Activated naive CD4-positive, alpha-beta T cell treated with anti-CD3 and anti-CD28 coated beads for 36 hours (primary cell): ENCODE data around the gene MSH5. TPM values are rescaled to one million over a fixed set of nuclear protein-coding genes. Genes with fewer than 3 reads are reported as not detected.
"Not testable (repeated sequence)": the region's sequence is repeated elsewhere in the genome, so short reads cannot be mapped to it uniquely, and the experiment has no call there.

Experiments used
- CTCF ChIA-PET: fragments of 350-600 bp; sonication (Branson Sonifier 250); formaldehyde crosslinking; loops from one replicate; lab custom pipeline; 2021; ENCODE audit warnings: antibody characterized with exemption; lab: Charles Lee
- DNase-seq: peaks from one replicate; pipeline ENCODE4 v3.0.0-alpha.2; 2020
- H3K27ac Mint-ChIP-seq: one replicate; pipeline ENCODE4 v1.8.0; 2021; ENCODE audit warnings: mild to moderate bottlenecking, mixed read lengths
- H3K27me3 Mint-ChIP-seq: one replicate; pipeline ENCODE4 v1.8.0; 2021; ENCODE audit warnings: low read depth, mixed read lengths
- H3K36me3 Mint-ChIP-seq: one replicate; pipeline ENCODE4 v1.8.0; 2021; ENCODE audit warnings: low read depth, mixed read lengths
- H3K4me1 Mint-ChIP-seq: one replicate; pipeline ENCODE4 v1.8.0; 2021; ENCODE audit warnings: low read depth, mixed read lengths
- H3K4me3 Mint-ChIP-seq: one replicate; pipeline ENCODE4 v1.8.0; 2021; ENCODE audit warnings: mild to moderate bottlenecking, moderate library complexity, mixed read lengths
- H3K9me3 Mint-ChIP-seq: one replicate; pipeline ENCODE4 v1.8.0; 2021; ENCODE audit warnings: mixed read lengths
- intact Hi-C: fragments of 100-400 bp; cut with micrococcal nuclease; formaldehyde crosslinking; loops from one replicate; pipeline ENCODE4 v1.15.1; 2023
- total RNA-seq, 2 experiments: library from RNA; stranded (reverse); gene quantifications; one replicate each; pipeline ENCODE4 v1.2.3, GENCODE V29; 2021

Gene MSH5
- total RNA-seq, 2 experiments from 2014 or later = 101 to 105 TPM

GRCh38 chr6:31702819-31703716 lies 36.7 kb upstream of the MSH5 start, which contains the start of gene ABHD16A:
ABHD16A (minus strand) TSS chr6:31703324; CDS start chr6:31703281, 43 bp downstream.
- Mint-ChIP-seq H3K9me3 (no peaks in the 10 kb centered on the region), H3K27me3 (no peaks in the 10 kb centered on the region), H3K27ac (peak within 1 kb of the TSS; percentile 97), H3K36me3 (peaks cover 5% of the 10 kb centered on the region), H3K4me3 (peak within 1 kb of the TSS; percentile 99), H3K4me1 (peaks cover 21% of the 10 kb centered on the region)
- intact Hi-C loops = loop anchor here (1.0 kb wide), 9 partner anchors 35 to 475 kb away; partner anchors contain the start of genes ATF6B, BAG6, NFKBIL1 and PRRC2A
- DNase-seq = peak; percentile 99
- CTCF ChIA-PET = interaction anchor here (0.8 to 1.1 kb wide), 4 partner anchors 22 to 127 kb away, joined by 3 to 5 read pairs (median 4); partner anchors contain the start of gene LY6G5C

- Mint-ChIP-seq H3K27me3 (no peaks in the 10 kb centered on the region), H3K4me3 (no peak overlapping the region), H3K9me3 (no peaks in the 10 kb centered on the region), H3K36me3 (peaks cover 5% of the 10 kb centered on the region), H3K4me1 (peaks cover 18% of the 10 kb centered on the region), H3K27ac (no peak overlapping the region)
- CTCF ChIA-PET = interaction anchor here (1.1 kb wide), 1 partner anchor 33 kb away, joined by 3 read pairs; no protein-coding TSS in a partner anchor
- no peak for DNase-seq
- intact Hi-C loops = no loop called here
Measured at GRCh38 chr6:31705931-31706330, 33.9 kb upstream of the MSH5 start.

GRCh38 chr6:31706599-31706998 lies 33.2 kb upstream of the MSH5 start, which contains the start of gene LY6G6F:
LY6G6F (plus strand) TSS chr6:31706866; CDS start chr6:31706907, 41 bp downstream.
- H3K36me3 Mint-ChIP-seq = peaks cover 5% of the 10 kb centered on the region
- H3K4me1 Mint-ChIP-seq = peaks cover 16% of the 10 kb centered on the region
- H3K4me3 Mint-ChIP-seq = no peak within 1 kb of the TSS
- DNase-seq = no peak
- CTCF ChIA-PET = interaction anchor here (1.1 kb wide), 1 partner anchor 32 kb away, joined by 3 read pairs; no protein-coding TSS in a partner anchor
- intact Hi-C loops = no loop called here
- H3K27me3 Mint-ChIP-seq = no peaks in the 10 kb centered on the region
- H3K27ac Mint-ChIP-seq = no peak within 1 kb of the TSS
- no peaks in the 10 kb centered on the region for H3K9me3 Mint-ChIP-seq

GRCh38 chr6:31707701-31708100 lies 32.1 kb upstream of the MSH5 start:
- Mint-ChIP-seq H3K27ac (no peak overlapping the region), H3K4me3 (no peak overlapping the region), H3K36me3 (no peaks in the 10 kb centered on the region), H3K4me1 (peaks cover 8% of the 10 kb centered on the region), H3K27me3 (no peaks in the 10 kb centered on the region), H3K9me3 (no peaks in the 10 kb centered on the region)
- no peak for DNase-seq
- CTCF ChIA-PET = no interaction called here
- intact Hi-C loops = no loop called here

- Mint-ChIP-seq H3K9me3 (no peaks in the 10 kb centered on the region), H3K27ac (no peak overlapping the region), H3K36me3 (no peaks in the 10 kb centered on the region), H3K4me1 (peaks cover 8% of the 10 kb centered on the region), H3K27me3 (no peaks in the 10 kb centered on the region), H3K4me3 (no peak overlapping the region)
- no peak for DNase-seq
- CTCF ChIA-PET = no interaction called here
- intact Hi-C loops = no loop called here
Measured at GRCh38 chr6:31708224-31708623, 31.6 kb upstream of the MSH5 start.

- H3K27ac Mint-ChIP-seq, H3K27me3 Mint-ChIP-seq, H3K9me3 Mint-ChIP-seq, H3K4me1 Mint-ChIP-seq, H3K36me3 Mint-ChIP-seq, DNase-seq, intact Hi-C loops, H3K4me3 Mint-ChIP-seq: not testable (repeated sequence)
- CTCF ChIA-PET = interaction anchor here (0.6 kb wide), 1 partner anchor 243 kb away, joined by 3 read pairs; no protein-coding TSS in a partner anchor
Measured at GRCh38 chr6:31709157-31709556, 30.6 kb upstream of the MSH5 start.

- H3K36me3 Mint-ChIP-seq = no peaks in the 10 kb centered on the region
- CTCF ChIA-PET = interaction anchor here (0.6 to 1.1 kb wide), 4 partner anchors 19 to 1653 kb away, joined by 3 to 4 read pairs (median 3); no protein-coding TSS in a partner anchor
Measured at GRCh38 chr6:31710523-31711219, 29.1 kb upstream of the MSH5 start.

GRCh38 chr6:31711233-31711632 lies 28.6 kb upstream of the MSH5 start:
- Mint-ChIP-seq H3K4me3 (no peak overlapping the region), H3K4me1 (peaks cover 8% of the 10 kb centered on the region), H3K36me3 (no peaks in the 10 kb centered on the region), H3K27ac (no peak overlapping the region), H3K27me3 (no peaks in the 10 kb centered on the region), H3K9me3 (no peaks in the 10 kb centered on the region)
- intact Hi-C loops = no loop called here
- CTCF ChIA-PET = interaction anchor here (0.6 to 1.1 kb wide), 4 partner anchors 20 to 172 kb away, joined by 3 to 4 read pairs (median 3); no protein-coding TSS in a partner anchor
- DNase-seq = no peak

More at GRCh38 chr6:31710523-31711219, 29.1 kb upstream of the MSH5 start:
- H3K4me1 Mint-ChIP-seq = peaks cover 8% of the 10 kb centered on the region
- H3K4me3 Mint-ChIP-seq = no peak overlapping the region
- no peak overlapping the region for H3K27ac Mint-ChIP-seq
- intact Hi-C loops = no loop called here
- DNase-seq = no peak
- H3K9me3 Mint-ChIP-seq = no peaks in the 10 kb centered on the region
- H3K27me3 Mint-ChIP-seq = no peaks in the 10 kb centered on the region

GRCh38 chr6:31712296-31712695 lies 27.5 kb upstream of the MSH5 start:
- intact Hi-C loops = no loop called here
- no peaks in the 10 kb centered on the region for H3K36me3 Mint-ChIP-seq
- H3K4me3 Mint-ChIP-seq = no peak overlapping the region
- H3K9me3 Mint-ChIP-seq = no peaks in the 10 kb centered on the region
- peaks cover 8% of the 10 kb centered on the region for H3K4me1 Mint-ChIP-seq
- DNase-seq = peak; percentile 20
- H3K27me3 Mint-ChIP-seq = no peaks in the 10 kb centered on the region
- CTCF ChIA-PET = interaction anchor here (0.6 to 0.9 kb wide), 3 partner anchors 163 to 204 kb away, joined by 3 to 4 read pairs (median 3); no protein-coding TSS in a partner anchor
- H3K27ac Mint-ChIP-seq = no peak overlapping the region

- no peak for DNase-seq
- CTCF ChIA-PET = interaction anchor here (0.9 to 1.2 kb wide), 3 partner anchors 25 to 115 kb away, joined by 3 to 4 read pairs (median 3); no protein-coding TSS in a partner anchor
- no peak overlapping the region for H3K27ac Mint-ChIP-seq
- H3K4me1 Mint-ChIP-seq = peaks cover 8% of the 10 kb centered on the region
- no peaks in the 10 kb centered on the region for H3K9me3 Mint-ChIP-seq
- no peak overlapping the region for H3K4me3 Mint-ChIP-seq
- H3K27me3 Mint-ChIP-seq = no peaks in the 10 kb centered on the region
- intact Hi-C loops = no loop called here
- H3K36me3 Mint-ChIP-seq = no peaks in the 10 kb centered on the region
Measured at GRCh38 chr6:31713465-31713864, 26.3 kb upstream of the MSH5 start.

GRCh38 chr6:31713991-31714684 lies 25.7 kb upstream of the MSH5 start:
- H3K9me3 Mint-ChIP-seq = no peaks in the 10 kb centered on the region
- no peak for DNase-seq
- no peak overlapping the region for H3K27ac Mint-ChIP-seq

More at GRCh38 chr6:31713991-31714684, 25.7 kb upstream of the MSH5 start:
- Mint-ChIP-seq H3K4me3 (no peak overlapping the region), H3K27me3 (no peaks in the 10 kb centered on the region), H3K36me3 (no peaks in the 10 kb centered on the region), H3K4me1 (peaks cover 8% of the 10 kb centered on the region)
- intact Hi-C loops = no loop called here
- CTCF ChIA-PET = interaction anchor here (0.6 to 2.7 kb wide), 7 partner anchors 17 to 241 kb away, joined by 3 to 12 read pairs (median 3); no protein-coding TSS in a partner anchor
